ENCODE measurements around the gene KIF26B.

Gene KIF26B

GRCh38 chr1:245266105-245266504 lies 111.3 kb downstream of the KIF26B start:
- no peak for DNase-seq
- no peak overlapping the region for H3K27ac ChIP-seq (ENCODE audit: insufficient read depth in 1 of 2, low read depth in 1 of 2, low read length in 2 of 2, poor library complexity in 1 of 2, severe bottlenecking in 2 of 2)
- no peaks in the 10 kb centered on the region for H3K27me3 ChIP-seq (replicated peaks in 2 of 5; ENCODE audit: control insufficient read depth in 4 of 5, insufficient read depth in 5 of 5, low read length in 4 of 5)
- POLR2A ChIA-PET, result no interaction called here
- H3K4me1 ChIP-seq (ENCODE audit: control extremely low read depth in 1 of 4, control insufficient read depth in 4 of 4, insufficient read depth in 4 of 4, low read length in 3 of 4), result peaks cover 0 to 6% (median 3%) of the 10 kb centered on the region in 4 experiments
- H3K36me3 ChIP-seq (ENCODE audit: control insufficient read depth in 4 of 4, insufficient read depth in 4 of 4, low read length in 3 of 4), result no peaks in the 10 kb centered on the region
- H3K4me3 ChIP-seq (ENCODE audit: control insufficient read depth in 1 of 7, extremely low read depth in 1 of 7, insufficient read depth in 4 of 7, low read depth in 2 of 7, low read length in 6 of 7), result no peak overlapping the region
- CTCF ChIA-PET, result no interaction called here
- peaks cover 0 to 4% (median 0%) of the 10 kb centered on the region in 5 experiments for H3K9me3 ChIP-seq (ENCODE audit: control extremely low read depth in 1 of 5, control insufficient read depth in 4 of 5, insufficient read depth in 2 of 5, low read depth in 1 of 5, low read length in 4 of 5)

- DNase-seq, result no peak
- CTCF ChIA-PET, result no interaction called here
- H3K27ac ChIP-seq (ENCODE audit: insufficient read depth in 1 of 2, low read depth in 1 of 2, low read length in 2 of 2, poor library complexity in 1 of 2, severe bottlenecking in 2 of 2), result no peak overlapping the region
- no peaks in the 10 kb centered on the region for H3K36me3 ChIP-seq (ENCODE audit: control insufficient read depth in 4 of 4, insufficient read depth in 4 of 4, low read length in 3 of 4)
- H3K27me3 ChIP-seq (replicated peaks in 2 of 5; ENCODE audit: control insufficient read depth in 4 of 5, insufficient read depth in 5 of 5, low read length in 4 of 5), result no peaks in the 10 kb centered on the region
- POLR2A ChIA-PET, result no interaction called here
- no peaks in the 10 kb centered on the region for H3K4me1 ChIP-seq (ENCODE audit: control extremely low read depth in 1 of 4, control insufficient read depth in 4 of 4, insufficient read depth in 4 of 4, low read length in 3 of 4)
- peaks cover 0 to 4% (median 0%) of the 10 kb centered on the region in 5 experiments for H3K9me3 ChIP-seq (ENCODE audit: control extremely low read depth in 1 of 5, control insufficient read depth in 4 of 5, insufficient read depth in 2 of 5, low read depth in 1 of 5, low read length in 4 of 5)
- no peak overlapping the region for H3K4me3 ChIP-seq (ENCODE audit: control insufficient read depth in 1 of 7, extremely low read depth in 1 of 7, insufficient read depth in 4 of 7, low read depth in 2 of 7, low read length in 6 of 7)
Measured at GRCh38 chr1:245270063-245270462, 115.3 kb downstream of the KIF26B start.

GRCh38 chr1:245270972-245271371 lies 116.2 kb downstream of the KIF26B start:
- no peak for DNase-seq
- CTCF ChIA-PET, result no interaction called here
- Histone ChIP-seq H3K27ac (ENCODE audit: insufficient read depth in 1 of 2, low read depth in 1 of 2, low read length in 2 of 2, poor library complexity in 1 of 2, severe bottlenecking in 2 of 2) (no peak overlapping the region), H3K4me3 (ENCODE audit: control insufficient read depth in 1 of 7, extremely low read depth in 1 of 7, insufficient read depth in 4 of 7, low read depth in 2 of 7, low read length in 6 of 7) (no peak overlapping the region), H3K9me3 (ENCODE audit: control extremely low read depth in 1 of 5, control insufficient read depth in 4 of 5, insufficient read depth in 2 of 5, low read depth in 1 of 5, low read length in 4 of 5) (peaks cover 0 to 4% (median 0%) of the 10 kb centered on the region in 5 experiments), H3K4me1 (ENCODE audit: control extremely low read depth in 1 of 4, control insufficient read depth in 4 of 4, insufficient read depth in 4 of 4, low read length in 3 of 4) (no peaks in the 10 kb centered on the region), H3K36me3 (ENCODE audit: control insufficient read depth in 4 of 4, insufficient read depth in 4 of 4, low read length in 3 of 4) (no peaks in the 10 kb centered on the region), H3K27me3 (replicated peaks in 2 of 5; ENCODE audit: control insufficient read depth in 4 of 5, insufficient read depth in 5 of 5, low read length in 4 of 5) (no peaks in the 10 kb centered on the region)
- POLR2A ChIA-PET, result no interaction called here
- WGBS (ENCODE audit: insufficient coverage), result no CpG with 5 or more reads among the region's 1 CpG

DNA sequence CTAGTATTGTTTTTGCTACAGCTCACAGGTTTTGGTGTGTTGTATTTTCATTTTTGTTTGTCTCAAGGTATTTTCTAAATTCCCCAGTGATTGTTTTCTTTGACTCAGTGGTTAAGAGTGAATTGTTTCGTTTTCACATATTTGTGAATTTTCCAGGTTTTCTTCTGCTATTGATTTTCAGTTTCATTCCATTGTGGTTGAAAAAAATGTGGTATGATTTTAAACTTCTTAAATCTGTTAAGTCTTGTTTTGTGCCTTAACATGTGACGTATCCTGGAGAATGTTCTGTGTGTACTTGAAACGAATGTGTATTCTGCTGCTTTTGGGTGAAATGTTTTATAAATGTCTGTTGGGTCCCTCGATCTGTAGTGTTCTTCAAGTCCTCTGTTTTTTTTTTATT lies 117.9 kb downstream of the KIF26B start:
- DNase-seq, result no peak
- CTCF ChIA-PET, result no interaction called here
- Histone ChIP-seq H3K4me1 (ENCODE audit: control extremely low read depth in 1 of 4, control insufficient read depth in 4 of 4, insufficient read depth in 4 of 4, low read length in 3 of 4) (peaks cover 0 to 6% (median 0%) of the 10 kb centered on the region in 4 experiments), H3K4me3 (ENCODE audit: control insufficient read depth in 1 of 7, extremely low read depth in 1 of 7, insufficient read depth in 4 of 7, low read depth in 2 of 7, low read length in 6 of 7) (no peak overlapping the region), H3K27me3 (replicated peaks in 2 of 5; ENCODE audit: control insufficient read depth in 4 of 5, insufficient read depth in 5 of 5, low read length in 4 of 5) (no peaks in the 10 kb centered on the region), H3K36me3 (ENCODE audit: control insufficient read depth in 4 of 4, insufficient read depth in 4 of 4, low read length in 3 of 4) (no peaks in the 10 kb centered on the region), H3K27ac (ENCODE audit: insufficient read depth in 1 of 2, low read depth in 1 of 2, low read length in 2 of 2, poor library complexity in 1 of 2, severe bottlenecking in 2 of 2) (no peak overlapping the region), H3K9me3 (ENCODE audit: control extremely low read depth in 1 of 5, control insufficient read depth in 4 of 5, insufficient read depth in 2 of 5, low read depth in 1 of 5, low read length in 4 of 5) (peaks cover 0 to 4% (median 0%) of the 10 kb centered on the region in 5 experiments)
- 100% methylated on average over 2 of the region's 4 CpGs for WGBS (ENCODE audit: insufficient coverage)
- POLR2A ChIA-PET, result no interaction called here

GRCh38 chr1:245276445-245276844 lies 121.7 kb downstream of the KIF26B start:
- H3K27ac ChIP-seq (ENCODE audit: insufficient read depth in 1 of 2, low read depth in 1 of 2, low read length in 2 of 2, poor library complexity in 1 of 2, severe bottlenecking in 2 of 2), result no peak overlapping the region
- CTCF ChIA-PET, result interaction anchor here (0.7 to 1.3 kb wide), 4 partner anchors 9 to 120 kb away, joined by 3 read pairs; no protein-coding TSS in a partner anchor
- POLR2A ChIA-PET, result no interaction called here
- 66% methylated on average over 4 of the region's 5 CpGs for WGBS (ENCODE audit: insufficient coverage)
- peaks cover 0 to 6% (median 0%) of the 10 kb centered on the region in 4 experiments for H3K4me1 ChIP-seq (ENCODE audit: control extremely low read depth in 1 of 4, control insufficient read depth in 4 of 4, insufficient read depth in 4 of 4, low read length in 3 of 4)
- H3K27me3 ChIP-seq (replicated peaks in 2 of 5; ENCODE audit: control insufficient read depth in 4 of 5, insufficient read depth in 5 of 5, low read length in 4 of 5), result no peaks in the 10 kb centered on the region
- H3K4me3 ChIP-seq (ENCODE audit: control insufficient read depth in 1 of 7, extremely low read depth in 1 of 7, insufficient read depth in 4 of 7, low read depth in 2 of 7, low read length in 6 of 7), result no peak overlapping the region
- DNase-seq, result peak in 2 of 3 donors; percentile 13 to 23
- no peaks in the 10 kb centered on the region for H3K36me3 ChIP-seq (ENCODE audit: control insufficient read depth in 4 of 4, insufficient read depth in 4 of 4, low read length in 3 of 4)
- no peaks in the 10 kb centered on the region for H3K9me3 ChIP-seq (ENCODE audit: control extremely low read depth in 1 of 5, control insufficient read depth in 4 of 5, insufficient read depth in 2 of 5, low read depth in 1 of 5, low read length in 4 of 5)

DNA sequence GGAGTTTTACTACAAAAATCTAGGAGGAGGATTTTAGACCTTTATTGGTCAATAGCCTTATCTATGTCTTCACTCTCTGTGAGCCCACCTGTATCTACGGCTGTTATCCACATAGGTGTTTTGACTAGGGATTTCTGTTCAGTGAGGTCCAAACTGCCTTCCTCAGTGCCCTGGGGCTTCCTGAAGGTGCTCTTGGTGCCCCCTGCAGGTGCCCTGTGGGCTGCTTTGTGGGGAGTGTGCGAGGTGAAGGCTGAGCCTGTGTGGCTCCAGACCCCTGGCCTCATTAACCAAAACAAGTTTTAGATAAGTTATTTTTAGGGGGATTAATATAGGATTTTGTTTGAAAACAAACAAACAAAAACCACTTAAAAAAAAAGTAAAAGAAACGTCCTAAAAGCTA lies 122.5 kb downstream of the KIF26B start:
- Histone ChIP-seq H3K4me1 (ENCODE audit: control extremely low read depth in 1 of 4, control insufficient read depth in 4 of 4, insufficient read depth in 4 of 4, low read length in 3 of 4) (peaks cover 0 to 6% (median 0%) of the 10 kb centered on the region in 4 experiments), H3K9me3 (ENCODE audit: control extremely low read depth in 1 of 5, control insufficient read depth in 4 of 5, insufficient read depth in 2 of 5, low read depth in 1 of 5, low read length in 4 of 5) (peaks cover 0 to under 1% (median 0%) of the 10 kb centered on the region in 5 experiments), H3K4me3 (ENCODE audit: control insufficient read depth in 1 of 7, extremely low read depth in 1 of 7, insufficient read depth in 4 of 7, low read depth in 2 of 7, low read length in 6 of 7) (no peak overlapping the region), H3K36me3 (ENCODE audit: control insufficient read depth in 4 of 4, insufficient read depth in 4 of 4, low read length in 3 of 4) (no peaks in the 10 kb centered on the region), H3K27ac (ENCODE audit: insufficient read depth in 1 of 2, low read depth in 1 of 2, low read length in 2 of 2, poor library complexity in 1 of 2, severe bottlenecking in 2 of 2) (no peak overlapping the region), H3K27me3 (replicated peaks in 2 of 5; ENCODE audit: control insufficient read depth in 4 of 5, insufficient read depth in 5 of 5, low read length in 4 of 5) (no peaks in the 10 kb centered on the region)
- CTCF ChIA-PET, result interaction anchor here (1.9 kb wide), 1 partner anchor 120 kb away, joined by 9 read pairs; no protein-coding TSS in a partner anchor
- 90% methylated on average over 1 of the region's 3 CpGs for WGBS (ENCODE audit: insufficient coverage)
- POLR2A ChIA-PET, result no interaction called here
- DNase-seq, result peak; percentile 22 to 39 (median 36)

- Histone ChIP-seq H3K27me3 (replicated peaks in 2 of 5; ENCODE audit: control insufficient read depth in 4 of 5, insufficient read depth in 5 of 5, low read length in 4 of 5) (no peaks in the 10 kb centered on the region), H3K27ac (ENCODE audit: insufficient read depth in 1 of 2, low read depth in 1 of 2, low read length in 2 of 2, poor library complexity in 1 of 2, severe bottlenecking in 2 of 2) (no peak overlapping the region), H3K36me3 (ENCODE audit: control insufficient read depth in 4 of 4, insufficient read depth in 4 of 4, low read length in 3 of 4) (no peaks in the 10 kb centered on the region), H3K9me3 (ENCODE audit: control extremely low read depth in 1 of 5, control insufficient read depth in 4 of 5, insufficient read depth in 2 of 5, low read depth in 1 of 5, low read length in 4 of 5) (peaks cover 0 to 10% (median 4%) of the 10 kb centered on the region in 5 experiments), H3K4me1 (ENCODE audit: control extremely low read depth in 1 of 4, control insufficient read depth in 4 of 4, insufficient read depth in 4 of 4, low read length in 3 of 4) (peaks cover 0 to 6% (median 0%) of the 10 kb centered on the region in 4 experiments), H3K4me3 (ENCODE audit: control insufficient read depth in 1 of 7, extremely low read depth in 1 of 7, insufficient read depth in 4 of 7, low read depth in 2 of 7, low read length in 6 of 7) (no peak overlapping the region)
- no peak for DNase-seq
- WGBS (ENCODE audit: insufficient coverage), result 97% methylated on average over 4 of the region's 4 CpGs
- ChIA-PET CTCF (interaction anchor here (1.1 to 2.0 kb wide), 6 partner anchors 11 to 126 kb away, joined by 3 to 9 read pairs (median 4); no protein-coding TSS in a partner anchor), POLR2A (no interaction called here)
Measured at GRCh38 chr1:245278846-245279245, 124.1 kb downstream of the KIF26B start.

Measured in common myeloid progenitor, CD34-positive (primary cell).